Measurements from ENCODE around the gene SLC4A1AP. TPM values are rescaled to one million over a fixed set of nuclear protein-coding genes. Genes with fewer than 3 reads are reported as not detected.

Gene SLC4A1AP
- total and polyA plus RNA-seq, 2 donors (not counting 1 experiment from before 2014, with no cell fraction given): 8.9 to 23.1 TPM

DNA sequence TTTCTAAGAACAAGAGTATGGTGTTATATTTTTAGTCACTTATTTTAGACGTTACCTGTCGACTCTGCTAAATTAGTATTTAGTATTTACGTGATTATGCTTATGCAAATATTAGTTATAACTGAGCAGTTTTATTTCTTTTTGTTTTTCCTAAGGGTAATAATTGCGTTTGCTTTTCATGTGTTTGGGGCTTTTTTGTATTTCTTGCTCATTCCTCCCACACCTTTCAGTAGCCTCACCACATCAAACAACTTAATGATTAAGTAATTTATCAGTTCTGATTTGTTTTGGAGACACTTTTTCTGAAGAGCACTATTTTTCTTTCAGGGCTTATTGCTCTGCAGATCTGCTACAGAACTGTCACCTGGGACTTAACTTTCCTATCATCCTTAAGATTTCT is 7.5 kb downstream of the SLC4A1AP start:
- H3K4me3 Mint-ChIP-seq: no peak overlapping the region

More for the DNA sequence above, 7.5 kb downstream of the SLC4A1AP start:
- WGBS (ENCODE audit: insufficient coverage): no CpG with 5 or more reads among the region's 4 CpGs
- H3K4me2 ChIP-seq (replicated peaks; ENCODE audit: low read depth, low read length, poor library complexity, severe bottlenecking): no peak overlapping the region
- CTCF ChIA-PET: interaction anchor here (0.7 kb wide), 1 partner anchor 1071 kb away, joined by 3 read pairs; no protein-coding TSS in a partner anchor
- no peak overlapping the region for H2AFZ ChIP-seq (ENCODE audit: insufficient read depth, low read depth, low read length, poor library complexity, severe bottlenecking)
- Mint-ChIP-seq H3K27me3 (no peaks in the 10 kb centered on the region), H3K4me1 (peaks cover 3% of the 10 kb centered on the region), H3K27ac (no peak overlapping the region), H3K9me3 (ENCODE audit: insufficient read depth) (no peaks in the 10 kb centered on the region)
- no peaks in the 10 kb centered on the region for H3K79me2 ChIP-seq (ENCODE audit: control insufficient read depth, insufficient read depth, low read length)
- no peak for TF ChIP-seq CTCF (IDR thresholded peaks at IDR 0.05)
- no peak for TF ChIP-seq EZH2 (IDR thresholded peaks at IDR 0.05; ENCODE audit: borderline replicate concordance, insufficient read depth, low read depth, low read length, poor library complexity, severe bottlenecking)
- H3K4me1 ChIP-seq (ENCODE audit: control insufficient read depth in 2 of 2, insufficient read depth in 2 of 2, low read length in 2 of 2): no peaks in the 10 kb centered on the region
- H3K9ac ChIP-seq (ENCODE audit: low read length): no peak overlapping the region
- H4K20me1 ChIP-seq (ENCODE audit: control insufficient read depth, insufficient read depth, low read length, poor library complexity, severe bottlenecking): no peaks in the 10 kb centered on the region
- peaks cover 18 to 69% of the 10 kb centered on the region in 2 experiments for H3K36me3 ChIP-seq (replicated peaks in 1 of 2; ENCODE audit: control extremely low read depth in 1 of 2, control insufficient read depth in 1 of 2, extremely low read depth in 1 of 2, insufficient read depth in 2 of 2, low read length in 1 of 2)
- no peaks in the 10 kb centered on the region for H3K9me3 ChIP-seq (ENCODE audit: control extremely low read depth in 1 of 3, control insufficient read depth in 2 of 3, insufficient read depth in 1 of 3, low read length in 2 of 3)
- POLR2A ChIA-PET: no interaction called here
- DNase-seq (no peak), ATAC-seq (ENCODE audit: low read depth) (no peak)
- no peak overlapping the region for H3K27ac ChIP-seq (ENCODE audit: low read length in 2 of 2)
- H3K27me3 ChIP-seq (replicated peaks in 1 of 4; ENCODE audit: control extremely low read depth in 1 of 4, control insufficient read depth in 3 of 4, insufficient read depth in 4 of 4, low read length in 3 of 4): no peaks in the 10 kb centered on the region
- intact Hi-C loops (cut with micrococcal nuclease): no loop called here
- no peak overlapping the region for H3K4me3 ChIP-seq (ENCODE audit: control extremely low read depth in 1 of 5, extremely low read depth in 1 of 5, insufficient read depth in 1 of 5, low read depth in 2 of 5, low read length in 4 of 5)
